Keratinocyte (primary cell): ENCODE data around the gene ASTN2. TPM values are rescaled to one million over a fixed set of nuclear protein-coding genes. Genes with fewer than 3 reads are reported as not detected.

Experiments
- DNase-seq: peaks from one replicate; pipeline ENCODE4 v3.0.0-alpha.2; 2011; ENCODE audit warnings: low read depth, missing footprints, low spot score
- FAIRE-seq: peaks from 2 replicates; lab custom pipeline; 2011; peaks lifted over from hg19 to GRCh38; lab: Jason Lieb, UNC
- H2AFZ ChIP-seq: 2 replicates; pipeline ENCODE4 v1.6.0; 2012; ENCODE audit warnings: low read length, control low read depth, inconsistent platforms; ENCODE audit not compliant: control insufficient read depth
- H3K27ac ChIP-seq: 2 replicates; pipeline ENCODE4 v1.5.1; 2011; ENCODE audit warnings: low read length; ENCODE audit not compliant: control insufficient read depth, insufficient read depth
- H3K27me3 ChIP-seq: 3 replicates; pipeline ENCODE4 v1.6.0; 2011; ENCODE audit warnings: low read length; ENCODE audit not compliant: control insufficient read depth, insufficient read depth; ENCODE audit errors: extremely low read depth
- H3K36me3 ChIP-seq, 2 experiments: 2 replicates in 1 of 2; 3 replicates in 1 of 2; pipeline ENCODE4 v1.5.1; 2011; ENCODE audit warnings: low read length in 2 of 2, mild to moderate bottlenecking in 1 of 2; ENCODE audit not compliant: control insufficient read depth in 2 of 2, insufficient read depth in 2 of 2; ENCODE audit errors: extremely low read depth in 1 of 2
- H3K4me1 ChIP-seq: 3 replicates; pipeline ENCODE4 v1.5.1; 2011; ENCODE audit warnings: low read length; ENCODE audit not compliant: control insufficient read depth, insufficient read depth; ENCODE audit errors: extremely low read depth
- H3K4me2 ChIP-seq: 3 replicates; pipeline ENCODE4 v1.6.0; 2011; ENCODE audit warnings: low read depth, low read length; ENCODE audit not compliant: control insufficient read depth, insufficient read depth; ENCODE audit errors: extremely low read depth
- H3K4me3 ChIP-seq, 3 experiments: fragments of 200-600 bp in 1 of 3; sonication (generic) in 1 of 3; 2 replicates in 2 of 3; 3 replicates in 1 of 3; pipeline ENCODE4 v1.5.1; 2011 to 2016; ENCODE audit warnings: low read length in 3 of 3, mild to moderate bottlenecking in 3 of 3, control low read depth in 2 of 3, inconsistent platforms in 1 of 3, low read depth in 1 of 3, mixed read lengths in 1 of 3, mixed run types in 1 of 3, moderate library complexity in 1 of 3; ENCODE audit not compliant: control insufficient read depth in 2 of 3, insufficient read depth in 2 of 3; ENCODE audit errors: extremely low read depth in 1 of 3
- H3K79me2 ChIP-seq: 2 replicates; pipeline ENCODE4 v1.6.0; 2012; ENCODE audit warnings: low read length; ENCODE audit not compliant: control insufficient read depth, insufficient read depth
- H3K9ac ChIP-seq: 3 replicates; pipeline ENCODE4 v1.6.0; 2011; ENCODE audit warnings: low read length; ENCODE audit not compliant: control insufficient read depth, insufficient read depth; ENCODE audit errors: extremely low read depth
- H3K9me1 ChIP-seq: 3 replicates; pipeline ENCODE4 v1.6.0; 2011; ENCODE audit warnings: low read length; ENCODE audit not compliant: control insufficient read depth, insufficient read depth; ENCODE audit errors: extremely low read depth
- H3K9me3 ChIP-seq: 2 replicates; pipeline ENCODE4 v1.5.1; 2012; ENCODE audit warnings: low read depth, low read length; ENCODE audit not compliant: control insufficient read depth
- H4K20me1 ChIP-seq: 3 replicates; pipeline ENCODE4 v1.6.0; 2011; ENCODE audit warnings: low read length; ENCODE audit not compliant: control insufficient read depth, insufficient read depth; ENCODE audit errors: extremely low read depth
- EZH2 ChIP-seq: IDR thresholded peaks from one replicate; pipeline ENCODE4 v1.6.1; 2012; ENCODE audit warnings: inconsistent platforms, mild to moderate bottlenecking, low read length, moderate library complexity
- dilution Hi-C: fragments of 300-500 bp; cut with MboI; formaldehyde crosslinking; loops from one replicate; pipeline ENCODE4 v1.7.0; 2020; ENCODE audit warnings: low sequenced_read_pairs; ENCODE audit not compliant: extremely low pct_ligation_motif_present
- polyA plus RNA-seq, 5 experiments: library from polyadenylated mRNA; depleted of rRNA in 3 of 5; stranded (reverse) in 3 of 5; stranded (forward) in 1 of 5; unstranded in 1 of 5; fragments of >200 nt; gene quantifications; 1 replicate in 1 of 5; 2 replicates in 3 of 5; 3 replicates in 1 of 5; pipeline versions ENCODE4 v1.2.1 to v1.2.3, GENCODE V29; 2011 to 2012; ENCODE audit warnings: missing spikeins in 2 of 5, low read depth in 1 of 5, low replicate concordance in 1 of 5
- TF ChIP-seq, protein P1 (sequence below), 3 experiments: IDR thresholded peaks in 1 of 3; conservative IDR thresholded peaks in 1 of 3; optimal IDR thresholded peaks in 1 of 3; 2 replicates in 2 of 3; 3 replicates in 1 of 3; pipeline versions ENCODE3 to v1.5.1; 2011; ENCODE audit warnings: low read length in 3 of 3, mild to moderate bottlenecking in 3 of 3, moderate library complexity in 2 of 3, control low read depth in 1 of 3, inconsistent platforms in 1 of 3; ENCODE audit not compliant: insufficient read depth in 2 of 3; ENCODE audit errors: extremely low read depth in 1 of 3

Gene ASTN2
- polyA plus RNA-seq, 1 donor (not counting 4 experiments of a cell fraction or from before 2014, with no cell fraction given), result 0.31 TPM

- dilution Hi-C loops, result no loop called here
- no peak overlapping the region for H3K27ac ChIP-seq
- H3K9me1 ChIP-seq, result no peaks in the 10 kb centered on the region
- H3K9me3 ChIP-seq, result no peaks in the 10 kb centered on the region
- FAIRE-seq (no peak), DNase-seq (no peak)
- H2AFZ ChIP-seq, result no peak overlapping the region
- H3K4me2 ChIP-seq, result no peak overlapping the region
- no peaks in the 10 kb centered on the region for H3K36me3 ChIP-seq
- H3K4me1 ChIP-seq, result no peaks in the 10 kb centered on the region
- no peaks in the 10 kb centered on the region for H4K20me1 ChIP-seq
- TF ChIP-seq EZH2, result no peak
- TF ChIP-seq, protein P1, sequence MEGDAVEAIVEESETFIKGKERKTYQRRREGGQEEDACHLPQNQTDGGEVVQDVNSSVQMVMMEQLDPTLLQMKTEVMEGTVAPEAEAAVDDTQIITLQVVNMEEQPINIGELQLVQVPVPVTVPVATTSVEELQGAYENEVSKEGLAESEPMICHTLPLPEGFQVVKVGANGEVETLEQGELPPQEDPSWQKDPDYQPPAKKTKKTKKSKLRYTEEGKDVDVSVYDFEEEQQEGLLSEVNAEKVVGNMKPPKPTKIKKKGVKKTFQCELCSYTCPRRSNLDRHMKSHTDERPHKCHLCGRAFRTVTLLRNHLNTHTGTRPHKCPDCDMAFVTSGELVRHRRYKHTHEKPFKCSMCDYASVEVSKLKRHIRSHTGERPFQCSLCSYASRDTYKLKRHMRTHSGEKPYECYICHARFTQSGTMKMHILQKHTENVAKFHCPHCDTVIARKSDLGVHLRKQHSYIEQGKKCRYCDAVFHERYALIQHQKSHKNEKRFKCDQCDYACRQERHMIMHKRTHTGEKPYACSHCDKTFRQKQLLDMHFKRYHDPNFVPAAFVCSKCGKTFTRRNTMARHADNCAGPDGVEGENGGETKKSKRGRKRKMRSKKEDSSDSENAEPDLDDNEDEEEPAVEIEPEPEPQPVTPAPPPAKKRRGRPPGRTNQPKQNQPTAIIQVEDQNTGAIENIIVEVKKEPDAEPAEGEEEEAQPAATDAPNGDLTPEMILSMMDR (optimal IDR thresholded peaks at IDR 0.05 in 1 of 3, IDR thresholded peaks at IDR 0.05 in 1 of 3, conservative IDR thresholded peaks at IDR 0.05 in 1 of 3; ENCODE audit: extremely low read depth in 1 of 3, insufficient read depth in 2 of 3, low read length in 3 of 3), result no peak
- no peaks in the 10 kb centered on the region for H3K27me3 ChIP-seq
- H3K4me3 ChIP-seq, result no peak overlapping the region
- no peak overlapping the region for H3K9ac ChIP-seq
- H3K79me2 ChIP-seq, result no peaks in the 10 kb centered on the region
These were observed 223.2 kb downstream of the ASTN2 start for GRCh38 chr9:117191504-117192261.

DNA sequence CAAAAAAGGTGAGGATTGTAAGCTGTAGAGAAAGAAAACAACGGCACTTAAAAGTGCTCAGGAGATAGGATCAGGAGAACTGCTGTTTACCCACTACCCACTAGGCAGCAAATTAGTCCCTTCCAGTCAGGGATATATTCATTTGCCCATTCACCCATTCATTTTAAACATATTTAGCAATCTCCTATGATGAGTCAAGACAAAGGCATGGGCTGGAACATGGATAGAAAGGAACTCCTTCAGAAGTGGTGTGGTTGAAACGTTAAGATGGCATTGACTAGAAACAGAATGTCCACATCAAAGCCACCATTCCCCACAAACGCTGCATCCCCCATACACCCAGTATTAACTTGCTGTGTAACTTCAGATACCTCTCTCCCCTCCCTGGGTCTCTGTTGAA is 225.7 kb downstream of the ASTN2 start:
- Histone ChIP-seq H3K9me1 (no peaks in the 10 kb centered on the region), H3K27ac (no peak overlapping the region), H4K20me1 (no peaks in the 10 kb centered on the region), H3K27me3 (no peaks in the 10 kb centered on the region), H2AFZ (no peak overlapping the region), H3K9ac (no peak overlapping the region), H3K4me1 (no peaks in the 10 kb centered on the region), H3K36me3 (no peaks in the 10 kb centered on the region), H3K4me2 (no peak overlapping the region), H3K79me2 (no peaks in the 10 kb centered on the region), H3K9me3 (no peaks in the 10 kb centered on the region), H3K4me3 (no peak overlapping the region)
- FAIRE-seq (no peak), DNase-seq (no peak)
- dilution Hi-C loops, result no loop called here
- TF ChIP-seq, protein P1 (optimal IDR thresholded peaks at IDR 0.05 in 1 of 3, IDR thresholded peaks at IDR 0.05 in 1 of 3, conservative IDR thresholded peaks at IDR 0.05 in 1 of 3; ENCODE audit: extremely low read depth in 1 of 3, insufficient read depth in 2 of 3, low read length in 3 of 3), result no peak
- TF ChIP-seq EZH2, result no peak
